OCI-LY3 (cell line): Measurements from ENCODE around the gene TRAF5.

Experiments used
- H2AFZ ChIP-seq: fragments of 200-600, 300-600 bp; shearing (Covaris generic); 2 replicates; pipeline ENCODE4 v1.6.0; 2014; ENCODE audit warnings: antibody characterized with exemption, low read depth, low read length
- H3K27ac ChIP-seq: fragments of 200-600, 300-600 bp; sonication (generic); 2 replicates; pipeline ENCODE4 v1.5.1; 2014; ENCODE audit warnings: mild to moderate bottlenecking, low read length, moderate library complexity, mixed read lengths
- H3K27me3 ChIP-seq: fragments of 200-600, 300-600 bp; sonication (generic); 2 replicates; pipeline ENCODE4 v1.6.1; 2014; ENCODE audit warnings: low read depth, low read length, mixed read lengths
- H3K36me3 ChIP-seq: fragments of 200-600, 300-600 bp; sonication (generic); replicated peaks from 2 replicates; pipeline ENCODE3; 2014; ENCODE audit warnings: low read depth, low read length, mixed read lengths
- H3K4me1 ChIP-seq: fragments of 300-600, 200-600 bp; sonication (generic); 2 replicates; pipeline ENCODE4 v1.6.1; 2014; ENCODE audit warnings: low read length, mixed read lengths
- H3K4me2 ChIP-seq: fragments of 200-600, 300-600 bp; sonication (generic); 2 replicates; pipeline ENCODE4 v1.6.1; 2014; ENCODE audit warnings: low read length, mixed read lengths
- H3K4me3 ChIP-seq: fragments of 300-600, 200-600 bp; sonication (generic); 2 replicates; pipeline ENCODE4 v1.5.1; 2014; ENCODE audit warnings: antibody characterized with exemption, mild to moderate bottlenecking, low read length, moderate library complexity
- H3K79me2 ChIP-seq: fragments of 300-600, 200-600 bp; shearing (Covaris generic); 2 replicates; pipeline ENCODE4 v1.6.1; 2014; ENCODE audit warnings: mild to moderate bottlenecking, low read length, mixed read lengths
- H3K9ac ChIP-seq: fragments of 300-600, 200-600 bp; shearing (Covaris generic); 2 replicates; pipeline ENCODE4 v1.6.0; 2014; ENCODE audit warnings: mild to moderate bottlenecking, low read length, moderate library complexity
- H3K9me3 ChIP-seq: fragments of 200-600, 300-600 bp; shearing (Covaris generic); 2 replicates; pipeline ENCODE4 v1.6.1; 2014; ENCODE audit warnings: low read length, mixed read lengths; ENCODE audit not compliant: insufficient read depth
- H4K20me1 ChIP-seq: fragments of 200-600, 300-600 bp; sonication (generic); 2 replicates; pipeline ENCODE4 v1.6.1; 2016; ENCODE audit warnings: low read length, mixed read lengths; ENCODE audit not compliant: insufficient read depth
- CTCF ChIP-seq: fragments of 200-600, 300-600 bp; sonication (generic); IDR thresholded peaks from 2 replicates; pipeline ENCODE4 v1.5.1; 2014; ENCODE audit warnings: antibody characterized with exemption, low read length, low read depth
- EZH2phosphoT487 ChIP-seq: fragments of 200-600 bp; shearing (Covaris generic); IDR thresholded peaks from 2 replicates; pipeline ENCODE4 v1.6.1; 2018; ENCODE audit warnings: antibody characterized with exemption, mixed run types, low read depth

TRAF5 gene

GRCh38 chr1:211292411-211292810 is 34.2 kb upstream of the TRAF5 start:
- no peak overlapping the region for H3K4me3 ChIP-seq
- 0 out of 2 replicates have a peak, but pooled peaks cover under 1% of the 10 kb centered on the region for H4K20me1 ChIP-seq
- H3K4me1 ChIP-seq: no peaks in the 10 kb centered on the region
- H2AFZ ChIP-seq: no peak overlapping the region
- H3K79me2 ChIP-seq: no peaks in the 10 kb centered on the region
- H3K9me3 ChIP-seq: no peaks in the 10 kb centered on the region
- H3K27me3 ChIP-seq: no peaks in the 10 kb centered on the region
- peaks cover 56% of the 10 kb centered on the region for H3K36me3 ChIP-seq
- H3K27ac ChIP-seq: no peak overlapping the region
- no peak for TF ChIP-seq EZH2phosphoT487
- no peak for TF ChIP-seq CTCF
- H3K4me2 ChIP-seq: no peak overlapping the region
- H3K9ac ChIP-seq: no peak overlapping the region

GRCh38 chr1:211296396-211296795 is 30.2 kb upstream of the TRAF5 start:
- Histone ChIP-seq H3K27me3 (no peaks in the 10 kb centered on the region), H3K79me2 (no peaks in the 10 kb centered on the region), H3K4me3 (no peak overlapping the region), H3K27ac (no peak overlapping the region), H3K9ac (no peak overlapping the region), H4K20me1 (no peaks in the 10 kb centered on the region), H3K36me3 (peaks cover 48% of the 10 kb centered on the region), H3K9me3 (no peaks in the 10 kb centered on the region), H3K4me2 (no peak overlapping the region), H2AFZ (no peak overlapping the region), H3K4me1 (no peaks in the 10 kb centered on the region)
- no peak for TF ChIP-seq EZH2phosphoT487
- TF ChIP-seq CTCF: no peak

- H3K27ac ChIP-seq: no peak overlapping the region
- H3K4me3 ChIP-seq: no peak overlapping the region
Measured at GRCh38 chr1:211305044-211305443, 21.6 kb upstream of the TRAF5 start.

GRCh38 chr1:211309617-211310016 is 17.0 kb upstream of the TRAF5 start:
- Histone ChIP-seq H3K79me2 (no peaks in the 10 kb centered on the region), H2AFZ (no peak overlapping the region), H3K4me2 (no peak overlapping the region), H3K4me3 (no peak overlapping the region), H4K20me1 (peaks cover 8% of the 10 kb centered on the region; the same call in 1 of the 2 replicates), H3K9ac (no peak overlapping the region), H3K27me3 (no peaks in the 10 kb centered on the region), H3K36me3 (peaks cover 32% of the 10 kb centered on the region), H3K27ac (no peak overlapping the region), H3K4me1 (peaks cover 18% of the 10 kb centered on the region), H3K9me3 (no peaks in the 10 kb centered on the region)
- TF ChIP-seq CTCF (no peak), EZH2phosphoT487 (no peak)

More at GRCh38 chr1:211305044-211305443, 21.6 kb upstream of the TRAF5 start:
- H3K9ac ChIP-seq: no peak overlapping the region
- TF ChIP-seq EZH2phosphoT487 (no peak), CTCF (no peak)
- peaks cover 8% of the 10 kb centered on the region; the same call in 1 of the 2 replicates for H4K20me1 ChIP-seq
- H3K4me2 ChIP-seq: peak overlapping the region; percentile 34
- H3K4me1 ChIP-seq: peaks cover 17% of the 10 kb centered on the region
- no peak overlapping the region for H2AFZ ChIP-seq
- H3K27me3 ChIP-seq: no peaks in the 10 kb centered on the region
- peaks cover 27% of the 10 kb centered on the region for H3K36me3 ChIP-seq
- no peaks in the 10 kb centered on the region for H3K79me2 ChIP-seq
- no peaks in the 10 kb centered on the region for H3K9me3 ChIP-seq
